Endothelial cell of umbilical vein (primary cell): ENCODE measurements around the gene TEKTIP1. TPM values are rescaled to one million over a fixed set of nuclear protein-coding genes. Genes with fewer than 3 reads are reported as not detected.

ENCODE experiments used
- BruUV-seq: library from RNA; stranded (reverse); fragments of 400-500 nt; replicated peaks from 2 replicates; lab custom pipeline; 2021; lab: Mats Ljungman, UMichigan
- CTCF ChIA-PET: fragments of 300-600, 350-600 bp; sonication (Branson Sonifier 250); formaldehyde crosslinking; loops from one replicate; lab custom pipeline; 2021; ENCODE audit warnings: antibody characterized with exemption, inconsistent platforms; lab: Charles Lee
- POLR2A ChIA-PET: fragments of 300-600, 350-600 bp; sonication (Branson Sonifier 250); formaldehyde crosslinking; loops from one replicate; lab custom pipeline; 2021; ENCODE audit warnings: antibody characterized with exemption, inconsistent platforms; lab: Charles Lee
- DNase-seq: peaks from one replicate; pipeline ENCODE4 v3.0.0-alpha.2; 2011; ENCODE audit warnings: low read depth, low spot score
- FAIRE-seq: peaks from 2 replicates; lab custom pipeline; 2011; peaks lifted over from hg19 to GRCh38; lab: Jason Lieb, UNC
- H2AFZ ChIP-seq: 2 replicates; pipeline ENCODE4 v1.6.0; 2012; ENCODE audit warnings: low read depth, low read length, control low read depth, inconsistent platforms
- H3K27ac ChIP-seq: 2 replicates; pipeline ENCODE4 v1.5.1; 2011; ENCODE audit warnings: low read depth, mild to moderate bottlenecking, control low read depth, low read length, moderate library complexity; ENCODE audit not compliant: insufficient read depth
- H3K27me3 ChIP-seq, 2 experiments: 2 replicates each; pipeline versions ENCODE4 v1.6.0 to v1.6.1; 2011; ENCODE audit warnings: low read length in 2 of 2, mixed read lengths in 1 of 2; ENCODE audit not compliant: control insufficient read depth in 2 of 2, insufficient read depth in 2 of 2
- H3K36me3 ChIP-seq, 2 experiments: 2 replicates in 1 of 2; 3 replicates in 1 of 2; pipeline ENCODE4 v1.5.1; 2011; ENCODE audit warnings: low read length in 2 of 2, mild to moderate bottlenecking in 1 of 2, moderate library complexity in 1 of 2; ENCODE audit not compliant: control insufficient read depth in 2 of 2, insufficient read depth in 2 of 2; ENCODE audit errors: extremely low read depth in 1 of 2
- H3K4me1 ChIP-seq: 3 replicates; pipeline ENCODE4 v1.5.1; 2011; ENCODE audit warnings: mild to moderate bottlenecking, low read length; ENCODE audit not compliant: control insufficient read depth, insufficient read depth; ENCODE audit errors: extremely low read depth
- H3K4me2 ChIP-seq: 2 replicates; pipeline ENCODE4 v1.6.1; 2011; ENCODE audit warnings: low read length, control low read depth, mixed read lengths; ENCODE audit not compliant: insufficient read depth
- H3K4me3 ChIP-seq, 3 experiments: fragments of 200-600 bp in 1 of 3; sonication (generic), shearing (Covaris generic) in 1 of 3; replicated peaks in 1 of 3; 2 replicates each; pipeline ENCODE4 v1.5.1; 2011 to 2016; ENCODE audit warnings: control low read depth in 3 of 3, low read length in 3 of 3, mild to moderate bottlenecking in 2 of 3, inconsistent platforms in 1 of 3, low read depth in 1 of 3, moderate library complexity in 1 of 3; ENCODE audit not compliant: insufficient read depth in 1 of 3
- H3K79me2 ChIP-seq: 2 replicates; pipeline ENCODE4 v1.6.0; 2012; ENCODE audit warnings: low read length, inconsistent platforms; ENCODE audit not compliant: control insufficient read depth, insufficient read depth
- H3K9ac ChIP-seq: replicated peaks from 2 replicates; pipeline ENCODE3; 2011; ENCODE audit warnings: low read length, control low read depth; ENCODE audit not compliant: insufficient read depth; ENCODE audit errors: extremely low read depth
- H3K9me1 ChIP-seq: replicated peaks from 3 replicates; pipeline ENCODE4 v1.6.0; 2011; ENCODE audit warnings: mild to moderate bottlenecking, low read length; ENCODE audit not compliant: control insufficient read depth, insufficient read depth; ENCODE audit errors: extremely low read depth
- H3K9me3 ChIP-seq: replicated peaks from 2 replicates; pipeline ENCODE4 v1.5.1; 2012; ENCODE audit warnings: low read length, inconsistent platforms; ENCODE audit not compliant: control insufficient read depth, insufficient read depth
- H4K20me1 ChIP-seq: replicated peaks from 2 replicates; pipeline ENCODE3; 2011; ENCODE audit warnings: mild to moderate bottlenecking, low read length; ENCODE audit not compliant: control insufficient read depth, insufficient read depth; ENCODE audit errors: extremely low read depth
- EZH2 ChIP-seq: IDR thresholded peaks from 2 replicates; pipeline ENCODE4 v1.6.1; 2012; ENCODE audit warnings: borderline replicate concordance, low read depth, mild to moderate bottlenecking, moderate library complexity, low read length, inconsistent platforms; ENCODE audit not compliant: severe bottlenecking
- FOS ChIP-seq: IDR thresholded peaks from 2 replicates; pipeline ENCODE4 v1.6.1; 2011; ENCODE audit warnings: mild to moderate bottlenecking, low read length, moderate library complexity, borderline replicate concordance; ENCODE audit not compliant: insufficient read depth
- GATA2 ChIP-seq: IDR thresholded peaks from 2 replicates; pipeline ENCODE4 v1.7.0; 2011; ENCODE audit warnings: low read depth, mild to moderate bottlenecking, moderate library complexity, mixed read lengths, low read length; ENCODE audit not compliant: insufficient read length, insufficient read depth
- JUN ChIP-seq: IDR thresholded peaks from 2 replicates; pipeline ENCODE4 v1.6.1; 2011; ENCODE audit warnings: borderline replicate concordance, low read depth; ENCODE audit not compliant: insufficient read length, insufficient read depth
- MYC ChIP-seq: IDR thresholded peaks from one replicate; pipeline ENCODE4 v1.6.1; 2011; ENCODE audit warnings: mild to moderate bottlenecking, low read depth, low read length
- POLR2A ChIP-seq: IDR thresholded peaks from 2 replicates; pipeline ENCODE4 v1.6.1; 2012; ENCODE audit warnings: low read depth, mild to moderate bottlenecking, control low read depth, low read length
- POLR2AphosphoS5 ChIP-seq: IDR thresholded peaks from 2 replicates; pipeline ENCODE4 v1.6.1; 2012; ENCODE audit warnings: low read depth, mild to moderate bottlenecking, control low read depth, low read length, moderate library complexity; ENCODE audit not compliant: insufficient read depth
- dilution Hi-C: fragments of 300-500 bp; cut with MboI; formaldehyde crosslinking; loops from one replicate; pipeline ENCODE4 v1.15.0; 2019; ENCODE audit warnings: low sequenced_read_pairs; ENCODE audit not compliant: extremely low pct_ligation_motif_present
- intact Hi-C: fragments of 100-400 bp; cut with micrococcal nuclease; formaldehyde crosslinking; loops from one replicate; pipeline ENCODE4 v1.10.0; 2022
- polyA plus RNA-seq, 4 experiments: library from polyadenylated mRNA; depleted of rRNA in 3 of 4; stranded (reverse) in 3 of 4; unstranded in 1 of 4; fragments of >200 nt; gene quantifications; 2 replicates each; pipeline versions ENCODE4 v1.2.1 to v1.2.3, GENCODE V29; 2011 to 2012; ENCODE audit warnings: missing spikeins in 1 of 4
- total RNA-seq: library from RNA; stranded (reverse); gene quantifications from 2 replicates; pipeline ENCODE4 v1.2.3, GENCODE V29; 2021
- TF ChIP-seq, protein P1 (sequence below), 2 donors: IDR thresholded peaks; 1 replicate in 1 of 2; 2 replicates in 1 of 2; pipeline ENCODE4 v1.5.1; 2011; ENCODE audit warnings: low read length in 2 of 2, mild to moderate bottlenecking in 2 of 2, moderate library complexity in 2 of 2, control low read depth in 1 of 2, inconsistent platforms in 1 of 2, low read depth in 1 of 2; ENCODE audit not compliant: insufficient read depth in 1 of 2; ENCODE audit errors: extremely low read depth in 1 of 2
- TF ChIP-seq, protein P2 (sequence below): IDR thresholded peaks from 2 replicates; pipeline ENCODE4 v1.6.1; 2011; ENCODE audit not compliant: insufficient read depth, insufficient read length

The TEKTIP1 gene
- total and polyA plus RNA-seq, 2 donors (not counting 3 experiments of a cell fraction or from before 2014, with no cell fraction given) = 0.73 TPM; not detected in 1

GRCh38 chr19:3538258-3538929 lies 580 bp upstream of the TEKTIP1 start:
- FAIRE-seq (no peak), DNase-seq (no peak)
- Histone ChIP-seq H3K9me1 (no peaks in the 10 kb centered on the region), H2AFZ (no peak overlapping the region), H3K4me1 (no peaks in the 10 kb centered on the region), H4K20me1 (no peaks in the 10 kb centered on the region), H3K27me3 (no peaks in the 10 kb centered on the region), H3K4me2 (no peak overlapping the region), H3K9ac (no peak overlapping the region), H3K4me3 (no peak overlapping the region), H3K79me2 (no peaks in the 10 kb centered on the region), H3K36me3 (peaks cover 0 to 19% of the 10 kb centered on the region in 2 experiments), H3K9me3 (no peaks in the 10 kb centered on the region), H3K27ac (no peak overlapping the region)
- intact Hi-C loops (no loop called here), dilution Hi-C loops (no loop called here)
- no peak for TF ChIP-seq JUN
- TF ChIP-seq EZH2 = no peak
- TF ChIP-seq, protein P1, sequence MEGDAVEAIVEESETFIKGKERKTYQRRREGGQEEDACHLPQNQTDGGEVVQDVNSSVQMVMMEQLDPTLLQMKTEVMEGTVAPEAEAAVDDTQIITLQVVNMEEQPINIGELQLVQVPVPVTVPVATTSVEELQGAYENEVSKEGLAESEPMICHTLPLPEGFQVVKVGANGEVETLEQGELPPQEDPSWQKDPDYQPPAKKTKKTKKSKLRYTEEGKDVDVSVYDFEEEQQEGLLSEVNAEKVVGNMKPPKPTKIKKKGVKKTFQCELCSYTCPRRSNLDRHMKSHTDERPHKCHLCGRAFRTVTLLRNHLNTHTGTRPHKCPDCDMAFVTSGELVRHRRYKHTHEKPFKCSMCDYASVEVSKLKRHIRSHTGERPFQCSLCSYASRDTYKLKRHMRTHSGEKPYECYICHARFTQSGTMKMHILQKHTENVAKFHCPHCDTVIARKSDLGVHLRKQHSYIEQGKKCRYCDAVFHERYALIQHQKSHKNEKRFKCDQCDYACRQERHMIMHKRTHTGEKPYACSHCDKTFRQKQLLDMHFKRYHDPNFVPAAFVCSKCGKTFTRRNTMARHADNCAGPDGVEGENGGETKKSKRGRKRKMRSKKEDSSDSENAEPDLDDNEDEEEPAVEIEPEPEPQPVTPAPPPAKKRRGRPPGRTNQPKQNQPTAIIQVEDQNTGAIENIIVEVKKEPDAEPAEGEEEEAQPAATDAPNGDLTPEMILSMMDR (IDR thresholded peaks at IDR 0.05; ENCODE audit: extremely low read depth in 1 of 2, insufficient read depth in 1 of 2, low read depth in 1 of 2, low read length in 2 of 2) = no peak
- TF ChIP-seq FOS = no peak
- no peak for TF ChIP-seq POLR2A
- no peak for TF ChIP-seq GATA2
- TF ChIP-seq, protein P2, sequence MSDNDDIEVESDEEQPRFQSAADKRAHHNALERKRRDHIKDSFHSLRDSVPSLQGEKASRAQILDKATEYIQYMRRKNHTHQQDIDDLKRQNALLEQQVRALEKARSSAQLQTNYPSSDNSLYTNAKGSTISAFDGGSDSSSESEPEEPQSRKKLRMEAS = no peak
- TF ChIP-seq POLR2AphosphoS5 = no peak
- no peak for TF ChIP-seq MYC
- ChIA-PET POLR2A (no interaction called here), CTCF (interaction anchor here (0.7 to 1.5 kb wide), 3 partner anchors 9 to 234 kb away, joined by 3 read pairs; no protein-coding TSS in a partner anchor)
- no TSS peak for BruUV-seq
